HepG2 (cell line): ENCODE measurements around the gene GGNBP2. TPM values are rescaled to one million over a fixed set of nuclear protein-coding genes. Genes with fewer than 3 reads are reported as not detected.

ENCODE experiments used
- GZF1 ChIP-seq: sonication (generic); formaldehyde crosslinking; IDR thresholded peaks from 2 replicates; pipeline ENCODE4 v1.5.1; 2020; ENCODE audit warnings: mild to moderate bottlenecking, missing genetic modification reagents
- HES4 ChIP-seq: sonication (generic); formaldehyde crosslinking; IDR thresholded peaks from 2 replicates; pipeline ENCODE4 v1.9.0; 2021; ENCODE audit warnings: mild to moderate bottlenecking, missing genetic modification reagents, borderline replicate concordance
- KMT2A ChIP-seq: sonication (generic); formaldehyde crosslinking; IDR thresholded peaks from 2 replicates; pipeline ENCODE4 v1.4.0; 2020; ENCODE audit warnings: missing genetic modification reagents
- MAZ ChIP-seq, 2 experiments: sonication (generic) in 1 of 2; formaldehyde crosslinking in 1 of 2; IDR thresholded peaks; 2 replicates each; pipeline versions ENCODE4 v1.5.0 to v1.6.1; 2012 to 2020; ENCODE audit warnings: low read depth in 2 of 2, mild to moderate bottlenecking in 2 of 2, borderline replicate concordance in 1 of 2, improper control_type of control experiment in 1 of 2, low read length in 1 of 2, missing genetic modification reagents in 1 of 2, moderate library complexity in 1 of 2
- MXI1 ChIP-seq: IDR thresholded peaks from 3 replicates; pipeline ENCODE4 v1.6.1; 2012; ENCODE audit warnings: low read depth, low read length, inconsistent platforms, borderline replicate concordance
- SMARCC2 ChIP-seq: fragments of 450-650 bp; IDR thresholded peaks from 2 replicates; pipeline ENCODE4 v1.6.1; 2017; ENCODE audit warnings: antibody characterized with exemption, mild to moderate bottlenecking
- SMC3 ChIP-seq: IDR thresholded peaks from 2 replicates; pipeline ENCODE4 v1.6.1; 2011; ENCODE audit warnings: low read length, improper control_type of control experiment
- STAG1 ChIP-seq: sonication (generic); formaldehyde crosslinking; IDR thresholded peaks from 2 replicates; pipeline ENCODE4 v1.4.0; 2020; ENCODE audit warnings: missing genetic modification reagents
- ZBTB34 ChIP-seq: sonication (generic); formaldehyde crosslinking; IDR thresholded peaks from 2 replicates; pipeline ENCODE4 v1.8.0; 2022; ENCODE audit warnings: mild to moderate bottlenecking, missing genetic modification reagents
- ZBTB7A ChIP-seq: sonication (generic); formaldehyde crosslinking; IDR thresholded peaks from 2 replicates; pipeline ENCODE4 v1.8.0; 2022; ENCODE audit warnings: mild to moderate bottlenecking, missing genetic modification reagents
- ZNF781 ChIP-seq: sonication (generic); formaldehyde crosslinking; IDR thresholded peaks from 2 replicates; pipeline ENCODE4 v1.5.1; 2020; ENCODE audit warnings: borderline replicate concordance, mild to moderate bottlenecking, missing genetic modification reagents; ENCODE audit errors: not compliant biosample characterization
- polyA plus RNA-seq, 8 experiments: library from polyadenylated mRNA; depleted of rRNA in 3 of 8; stranded (reverse) in 7 of 8; unstranded in 1 of 8; fragments of >200 nt; fragmentation: Illumina TruSeq in 4 of 8; extraction: Trizol in 4 of 8; gene quantifications; 2 replicates each; pipeline versions ENCODE4 v1.2.1 to v1.2.3, GENCODE V29; 2011 to 2016; ENCODE audit warnings: low read depth in 4 of 8, missing spikeins in 1 of 8, mixed read lengths in 1 of 8; ENCODE audit not compliant: insufficient read depth in 1 of 8
- total RNA-seq, 5 experiments: library from RNA; depleted of rRNA; stranded (reverse); fragments of >200 nt; fragmentation: Illumina TruSeq; extraction: Trizol; gene quantifications; 2 replicates each; pipeline ENCODE4 v1.2.3, GENCODE V29; 2016; ENCODE audit warnings: low read depth in 1 of 5
- TF ChIP-seq, protein P1 (sequence below), 2 experiments: fragments of 450-650 bp in 1 of 2; sonication (generic) in 1 of 2; formaldehyde crosslinking in 1 of 2; IDR thresholded peaks; 2 replicates each; pipeline versions ENCODE4 v1.6.1 to v1.8.0; 2016 to 2022; ENCODE audit warnings: antibody characterized with exemption in 1 of 2, mild to moderate bottlenecking in 1 of 2, missing genetic modification reagents in 1 of 2
- TF ChIP-seq, protein P2 (sequence below): sonication (generic); formaldehyde crosslinking; IDR thresholded peaks from 2 replicates; pipeline ENCODE4 v1.5.0; 2020; ENCODE audit warnings: mild to moderate bottlenecking, low read depth, missing genetic modification reagents, borderline replicate concordance
- TF ChIP-seq, protein P3 (sequence below): sonication (generic); formaldehyde crosslinking; IDR thresholded peaks from 2 replicates; pipeline ENCODE4 v1.9.0; 2021; ENCODE audit warnings: missing genetic modification reagents, borderline replicate concordance

The GGNBP2 gene
- total and polyA plus RNA-seq, 2 of the 13 experiments (the other 11 are each of a cell fraction or from before 2014, with no cell fraction given) = 53.3 to 84.2 TPM

DNA sequence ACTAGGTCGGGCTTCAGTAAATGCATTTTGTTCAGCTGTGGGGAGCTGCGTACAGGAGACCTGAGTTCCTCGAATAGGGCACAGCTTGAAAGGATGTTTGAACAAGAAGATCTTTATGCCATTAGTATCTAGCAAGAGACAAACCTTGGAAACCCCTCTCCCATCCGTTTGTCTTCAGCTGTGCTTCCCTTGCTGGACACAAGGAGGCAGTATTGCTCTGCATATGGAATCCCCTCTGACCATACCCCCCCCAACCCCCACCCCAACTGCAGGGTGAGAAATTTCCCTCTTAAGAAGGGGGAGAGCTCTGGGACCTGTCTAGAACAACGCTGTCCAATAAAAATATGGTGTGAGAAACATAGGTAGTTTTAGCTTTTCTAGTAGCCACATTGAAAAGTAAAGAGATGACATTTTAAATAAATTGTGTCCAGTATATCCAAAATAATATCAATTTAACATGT is 58.2 kb downstream of the GGNBP2 start (continued):
- TF ChIP-seq, protein P1, sequence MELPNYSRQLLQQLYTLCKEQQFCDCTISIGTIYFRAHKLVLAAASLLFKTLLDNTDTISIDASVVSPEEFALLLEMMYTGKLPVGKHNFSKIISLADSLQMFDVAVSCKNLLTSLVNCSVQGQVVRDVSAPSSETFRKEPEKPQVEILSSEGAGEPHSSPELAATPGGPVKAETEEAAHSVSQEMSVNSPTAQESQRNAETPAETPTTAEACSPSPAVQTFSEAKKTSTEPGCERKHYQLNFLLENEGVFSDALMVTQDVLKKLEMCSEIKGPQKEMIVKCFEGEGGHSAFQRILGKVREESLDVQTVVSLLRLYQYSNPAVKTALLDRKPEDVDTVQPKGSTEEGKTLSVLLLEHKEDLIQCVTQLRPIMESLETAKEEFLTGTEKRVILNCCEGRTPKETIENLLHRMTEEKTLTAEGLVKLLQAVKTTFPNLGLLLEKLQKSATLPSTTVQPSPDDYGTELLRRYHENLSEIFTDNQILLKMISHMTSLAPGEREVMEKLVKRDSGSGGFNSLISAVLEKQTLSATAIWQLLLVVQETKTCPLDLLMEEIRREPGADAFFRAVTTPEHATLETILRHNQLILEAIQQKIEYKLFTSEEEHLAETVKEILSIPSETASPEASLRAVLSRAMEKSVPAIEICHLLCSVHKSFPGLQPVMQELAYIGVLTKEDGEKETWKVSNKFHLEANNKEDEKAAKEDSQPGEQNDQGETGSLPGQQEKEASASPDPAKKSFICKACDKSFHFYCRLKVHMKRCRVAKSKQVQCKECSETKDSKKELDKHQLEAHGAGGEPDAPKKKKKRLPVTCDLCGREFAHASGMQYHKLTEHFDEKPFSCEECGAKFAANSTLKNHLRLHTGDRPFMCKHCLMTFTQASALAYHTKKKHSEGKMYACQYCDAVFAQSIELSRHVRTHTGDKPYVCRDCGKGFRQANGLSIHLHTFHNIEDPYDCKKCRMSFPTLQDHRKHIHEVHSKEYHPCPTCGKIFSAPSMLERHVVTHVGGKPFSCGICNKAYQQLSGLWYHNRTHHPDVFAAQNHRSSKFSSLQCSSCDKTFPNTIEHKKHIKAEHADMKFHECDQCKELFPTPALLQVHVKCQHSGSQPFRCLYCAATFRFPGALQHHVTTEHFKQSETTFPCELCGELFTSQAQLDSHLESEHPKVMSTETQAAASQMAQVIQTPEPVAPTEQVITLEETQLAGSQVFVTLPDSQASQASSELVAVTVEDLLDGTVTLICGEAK (IDR thresholded peaks at IDR 0.05) = no peak
- TF ChIP-seq, protein P1 (CRISPR knock-in tag; IDR thresholded peaks at IDR 0.05) = peak; percentile 39; the same call in 1 of the 2 replicates
- TF ChIP-seq, protein P2, sequence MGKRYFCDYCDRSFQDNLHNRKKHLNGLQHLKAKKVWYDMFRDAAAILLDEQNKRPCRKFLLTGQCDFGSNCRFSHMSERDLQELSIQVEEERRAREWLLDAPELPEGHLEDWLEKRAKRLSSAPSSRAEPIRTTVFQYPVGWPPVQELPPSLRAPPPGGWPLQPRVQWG = no peak
- no peak for TF ChIP-seq GZF1 (CRISPR knock-in tag)
- TF ChIP-seq ZNF781 (CRISPR knock-in tag) = no peak
- no peak for TF ChIP-seq SMARCC2
- no peak for TF ChIP-seq KMT2A (CRISPR knock-in tag)
- TF ChIP-seq ZBTB34 (CRISPR knock-in tag) = no peak
- TF ChIP-seq SMC3 = peak; percentile 17; the same call in 1 of the 2 replicates
- TF ChIP-seq STAG1 (CRISPR knock-in tag) = peak; percentile 55
- TF ChIP-seq, protein P3, sequence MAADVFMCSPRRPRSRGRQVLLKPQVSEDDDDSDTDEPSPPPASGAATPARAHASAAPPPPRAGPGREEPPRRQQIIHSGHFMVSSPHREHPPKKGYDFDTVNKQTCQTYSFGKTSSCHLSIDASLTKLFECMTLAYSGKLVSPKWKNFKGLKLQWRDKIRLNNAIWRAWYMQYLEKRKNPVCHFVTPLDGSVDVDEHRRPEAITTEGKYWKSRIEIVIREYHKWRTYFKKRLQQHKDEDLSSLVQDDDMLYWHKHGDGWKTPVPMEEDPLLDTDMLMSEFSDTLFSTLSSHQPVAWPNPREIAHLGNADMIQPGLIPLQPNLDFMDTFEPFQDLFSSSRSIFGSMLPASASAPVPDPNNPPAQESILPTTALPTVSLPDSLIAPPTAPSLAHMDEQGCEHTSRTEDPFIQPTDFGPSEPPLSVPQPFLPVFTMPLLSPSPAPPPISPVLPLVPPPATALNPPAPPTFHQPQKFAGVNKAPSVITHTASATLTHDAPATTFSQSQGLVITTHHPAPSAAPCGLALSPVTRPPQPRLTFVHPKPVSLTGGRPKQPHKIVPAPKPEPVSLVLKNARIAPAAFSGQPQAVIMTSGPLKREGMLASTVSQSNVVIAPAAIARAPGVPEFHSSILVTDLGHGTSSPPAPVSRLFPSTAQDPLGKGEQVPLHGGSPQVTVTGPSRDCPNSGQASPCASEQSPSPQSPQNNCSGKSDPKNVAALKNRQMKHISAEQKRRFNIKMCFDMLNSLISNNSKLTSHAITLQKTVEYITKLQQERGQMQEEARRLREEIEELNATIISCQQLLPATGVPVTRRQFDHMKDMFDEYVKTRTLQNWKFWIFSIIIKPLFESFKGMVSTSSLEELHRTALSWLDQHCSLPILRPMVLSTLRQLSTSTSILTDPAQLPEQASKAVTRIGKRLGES (CRISPR knock-in tag) = no peak
- TF ChIP-seq MAZ (IDR thresholded peaks at IDR 0.05; ENCODE audit: borderline replicate concordance, low read depth, low read length) = peak; percentile 55; the same call in 1 of the 2 replicates
- TF ChIP-seq MAZ (CRISPR knock-in tag; IDR thresholded peaks at IDR 0.05; ENCODE audit: low read depth) = no peak
- no peak for TF ChIP-seq HES4 (CRISPR knock-in tag)
- TF ChIP-seq MXI1 = 0 out of 3 replicates have a peak, but pooled peaks have one; percentile 16
- TF ChIP-seq ZBTB7A (CRISPR knock-in tag) = no peak
